B cell (primary cell): ENCODE results near the gene MFSD12.

Source experiments
- EZH2 ChIP-seq: IDR thresholded peaks from 2 replicates; pipeline ENCODE4 v1.6.1; 2012; ENCODE audit warnings: borderline replicate concordance, low read depth, mild to moderate bottlenecking, moderate library complexity, low read length; ENCODE audit not compliant: insufficient read depth, poor library complexity, severe bottlenecking
- TF ChIP-seq, protein P1 (sequence below): fragments of 200-600 bp; IDR thresholded peaks from one replicate; pipeline ENCODE4 v1.8.0; 2022; ENCODE audit warnings: antibody characterized with exemption, mild to moderate bottlenecking

DNA sequence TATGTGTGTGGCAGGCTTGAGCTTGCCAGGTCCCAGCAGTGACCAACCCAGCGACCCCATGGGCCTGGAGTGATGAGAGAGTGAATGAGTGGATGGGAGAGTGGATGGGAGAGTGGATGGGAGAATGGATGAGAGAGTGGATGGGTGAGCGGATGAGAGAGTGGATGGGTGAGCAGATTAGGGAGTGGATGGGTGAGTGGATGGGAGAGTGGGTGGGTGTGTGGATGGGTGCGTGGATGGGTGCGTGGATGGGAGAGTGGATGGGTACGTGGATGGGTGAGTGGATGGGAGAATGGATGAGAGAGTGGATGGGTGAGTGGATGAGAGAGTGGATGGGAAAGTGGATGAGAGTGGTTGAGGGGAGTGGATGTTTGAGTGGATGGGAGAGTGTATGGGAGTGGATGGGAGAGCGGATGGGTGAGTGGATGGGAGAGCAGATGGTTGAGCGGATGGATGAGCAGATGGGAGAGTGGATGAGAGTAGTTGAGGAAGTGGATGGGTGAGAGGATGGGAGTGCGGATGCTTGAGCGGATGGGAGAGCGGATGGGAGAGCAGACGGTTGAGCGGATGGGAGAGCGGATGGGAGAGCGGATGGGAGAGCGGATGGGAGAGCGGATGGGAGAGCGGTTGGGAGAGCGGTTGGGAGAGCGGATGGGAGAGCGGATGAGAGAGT, 28.7 kb downstream of the MFSD12 start:
- TF ChIP-seq, protein P1, sequence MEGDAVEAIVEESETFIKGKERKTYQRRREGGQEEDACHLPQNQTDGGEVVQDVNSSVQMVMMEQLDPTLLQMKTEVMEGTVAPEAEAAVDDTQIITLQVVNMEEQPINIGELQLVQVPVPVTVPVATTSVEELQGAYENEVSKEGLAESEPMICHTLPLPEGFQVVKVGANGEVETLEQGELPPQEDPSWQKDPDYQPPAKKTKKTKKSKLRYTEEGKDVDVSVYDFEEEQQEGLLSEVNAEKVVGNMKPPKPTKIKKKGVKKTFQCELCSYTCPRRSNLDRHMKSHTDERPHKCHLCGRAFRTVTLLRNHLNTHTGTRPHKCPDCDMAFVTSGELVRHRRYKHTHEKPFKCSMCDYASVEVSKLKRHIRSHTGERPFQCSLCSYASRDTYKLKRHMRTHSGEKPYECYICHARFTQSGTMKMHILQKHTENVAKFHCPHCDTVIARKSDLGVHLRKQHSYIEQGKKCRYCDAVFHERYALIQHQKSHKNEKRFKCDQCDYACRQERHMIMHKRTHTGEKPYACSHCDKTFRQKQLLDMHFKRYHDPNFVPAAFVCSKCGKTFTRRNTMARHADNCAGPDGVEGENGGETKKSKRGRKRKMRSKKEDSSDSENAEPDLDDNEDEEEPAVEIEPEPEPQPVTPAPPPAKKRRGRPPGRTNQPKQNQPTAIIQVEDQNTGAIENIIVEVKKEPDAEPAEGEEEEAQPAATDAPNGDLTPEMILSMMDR = no peak
- TF ChIP-seq EZH2 = no peak
